ENCODE measurements around the gene NR4A2. TPM values are rescaled to one million over a fixed set of nuclear protein-coding genes. Genes with fewer than 3 reads are reported as not detected.

The NR4A2 gene
- total and polyA plus RNA-seq, 4 donors = 5.8 to 62.0 (median 19.8) TPM

DNA sequence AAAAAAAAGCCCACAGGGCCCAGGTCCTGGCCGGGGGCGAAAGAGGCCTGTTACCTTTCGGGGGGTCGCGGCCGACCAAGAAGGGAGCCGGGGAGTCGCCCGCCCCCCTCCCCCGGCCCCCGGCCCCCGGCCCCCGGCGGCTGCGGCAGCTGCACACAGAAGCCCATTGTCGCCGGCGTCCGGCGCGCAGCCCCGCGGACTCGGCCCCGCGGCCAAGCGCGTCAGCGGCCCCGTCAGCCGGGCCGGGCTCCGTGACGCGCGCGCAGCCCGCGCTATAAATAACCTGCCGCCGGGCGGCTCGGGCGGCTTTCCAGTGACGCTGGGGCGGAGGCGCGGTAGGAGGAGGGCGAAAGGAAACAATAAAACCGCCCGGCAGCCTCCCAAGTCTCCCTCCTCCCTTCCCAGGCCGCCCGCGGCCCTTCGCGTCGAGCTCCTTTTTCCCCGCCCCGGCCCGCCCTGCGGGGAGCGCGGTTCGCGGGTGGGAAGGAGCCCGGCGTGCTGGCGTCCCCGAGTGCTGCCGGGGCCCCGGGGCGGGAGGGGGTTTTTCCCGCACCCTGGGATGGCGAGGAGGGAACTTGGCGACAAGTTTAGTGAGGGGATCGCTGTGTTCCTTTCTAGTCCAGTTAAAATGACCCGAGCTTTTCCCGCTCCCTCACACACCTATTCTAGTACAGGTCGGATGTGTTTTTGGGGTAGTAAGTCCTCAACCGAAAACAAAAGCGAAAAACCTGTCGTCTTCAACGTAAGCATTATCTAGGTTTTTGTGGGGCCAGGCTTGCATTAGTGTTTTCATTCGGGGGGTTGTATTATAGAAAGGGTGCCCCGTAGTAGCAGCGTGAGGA, 10.0 kb upstream of the NR4A2 start:
- Histone ChIP-seq H3K9me3 (ENCODE audit: control insufficient read depth, low read length) (no peaks in the 10 kb centered on the region), H3K4me1 (ENCODE audit: control insufficient read depth in 1 of 2, insufficient read depth in 2 of 2, low read length in 2 of 2) (no peaks in the 10 kb centered on the region), H3K36me3 (ENCODE audit: control insufficient read depth in 1 of 2, insufficient read depth in 2 of 2, low read length in 1 of 2) (no peaks in the 10 kb centered on the region), H3K27me3 (ENCODE audit: control insufficient read depth in 1 of 2, insufficient read depth in 2 of 2, low read length in 1 of 2) (no peaks in the 10 kb centered on the region), H3K27ac (ENCODE audit: low read depth in 1 of 2, low read length in 2 of 2) (peak overlapping the region; percentile 97 to 100), H3K4me3 (ENCODE audit: low read length in 2 of 2) (peak overlapping the region; percentile 75 to 99)
- intact Hi-C loops (cut with DNase I) = loop anchor here in 1 of 2 donors (1.0 to 2.0 kb wide), 2 partner anchors 58 to 94 kb away; partner anchors contain the start of gene GPD2
- DNase-seq = peak; percentile 97 to 99
- peak; percentile 93 for ATAC-seq (ENCODE audit: low FRiP score)
- 1% methylated on average over 38 to 86 of the region's 86 CpGs for WGBS, 2 donors

DNA sequence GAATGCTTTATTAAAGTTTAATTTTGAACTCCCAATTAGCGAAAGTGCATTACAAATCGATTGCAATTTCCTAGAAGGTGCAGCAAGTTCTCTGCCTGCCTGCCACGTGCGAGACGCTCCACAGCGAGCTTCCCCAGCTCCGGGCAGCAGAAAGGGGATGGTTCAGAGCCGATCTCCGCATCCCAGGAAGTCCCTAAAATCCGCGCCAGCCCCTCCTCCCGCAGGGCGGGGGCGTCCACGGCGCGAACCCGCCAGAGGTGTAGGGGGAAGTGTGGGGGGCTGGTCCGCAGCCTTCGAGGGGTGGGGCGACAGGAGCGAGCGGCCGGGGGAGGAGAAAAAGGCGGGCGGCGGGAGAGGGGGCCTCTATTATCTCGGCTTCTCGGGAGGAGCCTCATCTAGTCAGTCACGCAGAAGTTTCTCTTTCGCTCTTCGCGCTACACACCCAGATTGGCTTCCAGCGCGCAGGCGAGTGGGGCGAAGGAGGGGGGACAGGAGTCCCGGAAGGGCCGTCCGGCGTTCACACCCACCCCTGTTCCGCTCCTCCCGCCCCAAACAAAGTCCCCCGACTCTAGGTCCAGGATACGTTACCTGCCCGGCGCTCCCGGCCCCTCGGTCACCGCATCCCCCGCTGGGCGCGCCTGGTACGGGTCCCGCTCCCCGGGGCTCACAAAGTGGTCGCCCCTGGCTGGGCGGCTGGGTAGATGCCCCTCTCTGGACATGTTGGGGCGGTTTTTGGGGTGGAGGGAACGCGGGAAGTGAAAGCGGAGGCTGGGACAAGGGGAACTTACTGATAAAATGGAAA, 9.1 kb upstream of the NR4A2 start:
- Histone ChIP-seq H3K9me3 (ENCODE audit: control insufficient read depth, low read length) (no peaks in the 10 kb centered on the region), H3K36me3 (ENCODE audit: control insufficient read depth in 1 of 2, insufficient read depth in 2 of 2, low read length in 1 of 2) (no peaks in the 10 kb centered on the region), H3K4me1 (ENCODE audit: control insufficient read depth in 1 of 2, insufficient read depth in 2 of 2, low read length in 2 of 2) (no peaks in the 10 kb centered on the region), H3K27ac (ENCODE audit: low read depth in 1 of 2, low read length in 2 of 2) (peak overlapping the region; percentile 97 to 100), H3K27me3 (ENCODE audit: control insufficient read depth in 1 of 2, insufficient read depth in 2 of 2, low read length in 1 of 2) (no peaks in the 10 kb centered on the region), H3K4me3 (ENCODE audit: low read length in 2 of 2) (peak overlapping the region; percentile 75 to 99)
- DNase-seq (peak; percentile 95 to 97), ATAC-seq (ENCODE audit: low FRiP score) (peak; percentile 94)
- intact Hi-C loops (cut with DNase I) = loop anchor here in 1 of 2 donors (1.0 to 2.0 kb wide), 2 partner anchors 59 to 95 kb away; partner anchors contain the start of gene GPD2
- 0 to 1% methylated on average over 57 to 62 of the region's 62 CpGs for WGBS, 2 donors

DNA sequence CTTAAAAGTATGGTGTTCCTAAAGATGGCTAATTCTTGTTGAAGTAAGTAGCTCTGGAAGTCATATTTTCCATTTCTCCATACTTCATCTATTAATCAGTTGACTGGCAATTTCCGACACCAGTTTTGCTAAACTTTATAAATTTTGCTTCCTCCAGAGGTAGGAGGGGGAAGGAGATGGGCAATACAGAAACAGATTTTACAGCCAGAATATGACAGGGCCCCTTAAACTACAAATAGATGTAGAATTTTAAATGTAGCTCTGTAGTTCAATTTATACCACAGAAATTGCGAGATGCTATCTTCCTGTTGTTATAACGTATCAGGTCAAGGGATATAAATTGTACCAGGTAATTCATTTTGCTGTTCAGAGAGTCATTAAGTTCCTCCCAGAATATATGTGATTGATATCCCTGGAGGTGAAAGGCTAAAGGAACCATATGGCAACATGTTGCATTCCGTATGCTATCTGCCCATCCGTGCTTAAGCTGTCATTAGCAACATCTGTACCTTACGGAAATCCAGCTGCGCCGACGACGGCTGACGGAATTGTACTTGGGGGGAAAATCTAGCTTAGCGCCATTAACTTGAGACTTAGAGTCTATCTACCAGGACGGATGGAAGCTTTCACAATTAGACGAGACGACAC, 8.4 kb upstream of the NR4A2 start:
- DNase-seq (peak in 1 of 2 donors; percentile 44), ATAC-seq (ENCODE audit: low FRiP score) (no peak)
- Histone ChIP-seq H3K4me3 (ENCODE audit: low read length in 2 of 2) (peak overlapping the region; percentile 75 to 99), H3K4me1 (ENCODE audit: control insufficient read depth in 1 of 2, insufficient read depth in 2 of 2, low read length in 2 of 2) (no peaks in the 10 kb centered on the region), H3K27me3 (ENCODE audit: control insufficient read depth in 1 of 2, insufficient read depth in 2 of 2, low read length in 1 of 2) (no peaks in the 10 kb centered on the region), H3K36me3 (ENCODE audit: control insufficient read depth in 1 of 2, insufficient read depth in 2 of 2, low read length in 1 of 2) (no peaks in the 10 kb centered on the region), H3K9me3 (ENCODE audit: control insufficient read depth, low read length) (no peaks in the 10 kb centered on the region), H3K27ac (ENCODE audit: low read depth in 1 of 2, low read length in 2 of 2) (peak overlapping the region; percentile 97 to 100)
- intact Hi-C loops (cut with DNase I) = no loop called here
- WGBS, 2 donors = 3 to 4% methylated on average over 15 of the region's 15 CpGs

DNA sequence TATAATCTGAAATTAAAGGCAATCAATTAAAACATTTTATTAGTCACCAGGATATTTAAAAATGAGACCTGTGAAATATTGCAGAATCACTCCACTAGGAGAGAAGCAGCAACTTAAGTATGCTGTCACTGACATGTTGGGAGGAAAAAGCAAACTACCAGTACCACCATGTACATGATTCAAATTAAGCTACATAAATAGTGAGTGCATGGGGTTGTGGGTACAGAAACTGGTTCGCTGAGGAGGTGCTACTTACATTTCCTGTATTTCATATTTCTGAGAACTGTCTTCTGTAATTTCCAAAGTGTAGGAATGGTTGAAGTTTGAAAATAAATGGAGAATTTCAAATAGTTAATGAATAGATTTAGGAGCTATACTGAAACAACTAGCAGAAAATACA, 7.9 kb upstream of the NR4A2 start:
- H3K27me3 ChIP-seq (ENCODE audit: control insufficient read depth in 1 of 2, insufficient read depth in 2 of 2, low read length in 1 of 2) = no peaks in the 10 kb centered on the region
- 59 to 73% methylated on average over 1 of the region's 1 CpG for WGBS, 2 donors
- no peaks in the 10 kb centered on the region for H3K4me1 ChIP-seq (ENCODE audit: control insufficient read depth in 1 of 2, insufficient read depth in 2 of 2, low read length in 2 of 2)
- H3K9me3 ChIP-seq (ENCODE audit: control insufficient read depth, low read length) = no peaks in the 10 kb centered on the region
- intact Hi-C loops (cut with DNase I) = no loop called here
- no peaks in the 10 kb centered on the region for H3K36me3 ChIP-seq (ENCODE audit: control insufficient read depth in 1 of 2, insufficient read depth in 2 of 2, low read length in 1 of 2)
- ATAC-seq (ENCODE audit: low FRiP score) (no peak), DNase-seq (no peak)
- H3K27ac ChIP-seq (ENCODE audit: low read depth in 1 of 2, low read length in 2 of 2) = no peak overlapping the region
- no peak overlapping the region for H3K4me3 ChIP-seq (ENCODE audit: low read length in 2 of 2)

DNA sequence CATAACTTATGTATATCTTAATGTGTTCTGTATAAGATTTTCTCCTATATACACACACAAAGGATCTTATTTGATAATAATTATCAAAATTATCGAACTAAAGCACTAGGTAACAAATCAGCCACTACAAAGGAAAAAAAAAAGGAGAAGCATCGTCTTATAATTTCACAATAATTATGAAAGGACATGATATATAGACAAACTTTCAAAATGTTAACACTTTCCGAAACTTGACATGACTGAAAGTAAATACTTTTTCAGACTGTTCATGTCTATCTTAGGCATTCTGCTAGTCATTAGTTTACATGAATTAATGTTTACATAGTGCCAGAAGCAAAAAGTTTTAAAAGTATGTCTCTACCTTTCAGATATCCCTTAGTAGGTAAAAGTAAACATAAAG, 7.3 kb upstream of the NR4A2 start:
- no peaks in the 10 kb centered on the region for H3K9me3 ChIP-seq (ENCODE audit: control insufficient read depth, low read length)
- H3K4me3 ChIP-seq (ENCODE audit: low read length in 2 of 2) = no peak overlapping the region
- DNase-seq = no peak
- intact Hi-C loops (cut with DNase I) = loop anchor here (5.0 to 10.0 kb wide), 4 partner anchors 62 to 922 kb away; no protein-coding TSS in a partner anchor
- ATAC-seq (ENCODE audit: low FRiP score) = no peak
- H3K36me3 ChIP-seq (ENCODE audit: control insufficient read depth in 1 of 2, insufficient read depth in 2 of 2, low read length in 1 of 2) = no peaks in the 10 kb centered on the region
- WGBS, 2 donors = 78 to 79% methylated on average over 3 of the region's 3 CpGs
- no peaks in the 10 kb centered on the region for H3K4me1 ChIP-seq (ENCODE audit: control insufficient read depth in 1 of 2, insufficient read depth in 2 of 2, low read length in 2 of 2)
- no peak overlapping the region for H3K27ac ChIP-seq (ENCODE audit: low read depth in 1 of 2, low read length in 2 of 2)
- no peaks in the 10 kb centered on the region for H3K27me3 ChIP-seq (ENCODE audit: control insufficient read depth in 1 of 2, insufficient read depth in 2 of 2, low read length in 1 of 2)

DNA sequence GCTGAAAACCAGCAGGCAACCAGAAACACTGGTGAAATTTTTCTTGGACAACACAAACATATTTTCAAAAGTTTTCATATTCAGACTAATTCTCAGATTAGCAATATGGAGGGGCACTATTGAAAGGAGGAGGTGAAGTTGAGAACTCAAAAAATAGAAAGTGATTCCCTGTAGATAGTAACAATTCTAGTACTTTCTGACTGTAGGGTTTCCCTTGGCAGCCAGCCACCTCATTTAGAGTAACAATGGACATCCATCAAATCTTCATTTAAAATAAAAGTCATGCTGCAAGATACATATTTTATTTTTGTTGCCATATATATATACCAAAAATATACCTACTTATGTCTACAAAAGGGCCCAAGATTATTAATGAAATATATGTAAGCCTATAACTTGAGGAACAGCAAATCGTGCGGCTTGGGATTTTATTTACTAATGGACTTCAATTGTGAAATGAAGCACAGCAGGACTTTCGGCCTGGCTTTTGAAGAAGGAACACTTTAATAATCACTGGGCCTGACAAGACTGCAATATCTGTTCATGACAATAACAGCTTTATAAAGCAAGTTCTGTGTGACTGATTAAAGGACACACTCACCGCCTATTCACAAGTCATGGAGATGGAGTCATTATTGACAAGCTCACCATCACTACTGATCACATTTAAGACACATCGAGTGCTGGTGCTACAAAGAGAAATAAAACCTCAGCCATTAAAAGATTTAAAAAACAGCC, 6.8 kb upstream of the NR4A2 start:
- DNase-seq (no peak), ATAC-seq (ENCODE audit: low FRiP score) (no peak)
- Histone ChIP-seq H3K27ac (ENCODE audit: low read depth in 1 of 2, low read length in 2 of 2) (peak overlapping the region in 1 of 2 donors; percentile 40), H3K4me1 (ENCODE audit: control insufficient read depth in 1 of 2, insufficient read depth in 2 of 2, low read length in 2 of 2) (no peaks in the 10 kb centered on the region), H3K27me3 (ENCODE audit: control insufficient read depth in 1 of 2, insufficient read depth in 2 of 2, low read length in 1 of 2) (no peaks in the 10 kb centered on the region), H3K36me3 (ENCODE audit: control insufficient read depth in 1 of 2, insufficient read depth in 2 of 2, low read length in 1 of 2) (no peaks in the 10 kb centered on the region), H3K4me3 (ENCODE audit: low read length in 2 of 2) (no peak overlapping the region), H3K9me3 (ENCODE audit: control insufficient read depth, low read length) (no peaks in the 10 kb centered on the region)
- intact Hi-C loops (cut with DNase I) = loop anchor here (5.0 to 10.0 kb wide), 4 partner anchors 63 to 923 kb away; no protein-coding TSS in a partner anchor
- WGBS, 2 donors = 61 to 64% methylated on average over 5 of the region's 5 CpGs

DNA sequence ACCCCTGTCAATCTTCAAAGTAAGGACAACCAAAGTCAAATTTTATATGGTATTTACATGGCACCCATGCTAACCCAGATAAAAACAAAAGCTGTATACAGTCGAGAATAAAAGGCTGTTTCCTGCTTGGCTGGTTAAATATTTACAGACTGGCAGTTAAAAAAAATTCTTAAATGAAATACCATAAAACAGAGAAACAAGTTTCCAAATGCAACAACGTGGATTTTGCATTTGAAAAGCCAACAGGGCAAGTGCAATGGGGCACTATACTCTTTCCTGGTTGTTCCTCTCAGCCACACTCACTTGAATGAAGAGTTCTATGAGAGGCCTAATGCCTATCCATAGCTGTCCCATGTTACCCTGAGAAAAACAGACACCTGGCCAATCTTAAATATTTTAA, 6.1 kb upstream of the NR4A2 start:
- Histone ChIP-seq H3K4me1 (ENCODE audit: control insufficient read depth in 1 of 2, insufficient read depth in 2 of 2, low read length in 2 of 2) (no peaks in the 10 kb centered on the region), H3K27me3 (ENCODE audit: control insufficient read depth in 1 of 2, insufficient read depth in 2 of 2, low read length in 1 of 2) (no peaks in the 10 kb centered on the region), H3K27ac (ENCODE audit: low read depth in 1 of 2, low read length in 2 of 2) (no peak overlapping the region), H3K9me3 (ENCODE audit: control insufficient read depth, low read length) (no peaks in the 10 kb centered on the region), H3K36me3 (ENCODE audit: control insufficient read depth in 1 of 2, insufficient read depth in 2 of 2, low read length in 1 of 2) (no peaks in the 10 kb centered on the region), H3K4me3 (ENCODE audit: low read length in 2 of 2) (no peak overlapping the region)
- 4 to 10% methylated on average over 2 of the region's 2 CpGs for WGBS, 2 donors
- DNase-seq = no peak
- intact Hi-C loops (cut with DNase I) = loop anchor here (5.0 to 10.0 kb wide), 4 partner anchors 64 to 924 kb away; no protein-coding TSS in a partner anchor
- no peak for ATAC-seq (ENCODE audit: low FRiP score)

Measured in aorta (tissue), 5 donors.